Gastrocnemius medialis (tissue), 4 donors: ENCODE results near the gene XAGE5.
"Not testable (repeated sequence)": the region's sequence is repeated elsewhere in the genome, so short reads cannot be mapped to it uniquely, and the experiment has no call there.

ENCODE experiments used
- CTCF ChIP-seq, 5 experiments: fragments of 450-650 bp in 3 of 5; fragments of 200-600 bp in 2 of 5; sonication (generic) in 2 of 5; IDR thresholded peaks in 4 of 5; conservative IDR thresholded peaks in 1 of 5; 1 replicate in 4 of 5; 2 replicates in 1 of 5; pipeline ENCODE4 v1.5.1; 2016 to 2019; ENCODE audit warnings: antibody characterized with exemption in 5 of 5, mild to moderate bottlenecking in 3 of 5, moderate library complexity in 3 of 5
- POLR2A ChIP-seq, 2 donors: fragments of 450-650 bp; IDR thresholded peaks; one replicate each; pipeline ENCODE4 v1.6.1; 2017; ENCODE audit warnings: antibody characterized with exemption in 2 of 2, mild to moderate bottlenecking in 2 of 2, moderate library complexity in 2 of 2

GRCh38 chrX:52797327-52797726, 13.8 kb upstream of the XAGE5 start, which contains the start of gene SPANXN5:
- TF ChIP-seq POLR2A (IDR thresholded peaks at IDR 0.05); CTCF (IDR thresholded peaks at IDR 0.05 in 4 of 5, conservative IDR thresholded peaks at IDR 0.05 in 1 of 5): not testable (repeated sequence)
